Measurements from ENCODE around the gene ALDOB. TPM values are rescaled to one million over a fixed set of nuclear protein-coding genes. Genes with fewer than 3 reads are reported as not detected.

ALDOB gene
- total RNA-seq: not detected

- no peaks in the 10 kb centered on the region for H3K36me3 Mint-ChIP-seq
- ATAC-seq (no peak), DNase-seq (ENCODE audit: low spot score in 2 of 2) (no peak)
- no peak within 1 kb of the TSS for H3K27ac Mint-ChIP-seq
- H3K9me3 Mint-ChIP-seq: no peaks in the 10 kb centered on the region
Measured at GRCh38 chr9:101435601-101436079, at the start of gene ALDOB. ALDOB (minus strand) TSS chr9:101435774; CDS start chr9:101430887, 4,887 bp downstream.

- ATAC-seq: no peak
- Mint-ChIP-seq H3K9me3 (no peaks in the 10 kb centered on the region), H3K36me3 (no peaks in the 10 kb centered on the region), H3K27ac (no peak overlapping the region)
- DNase-seq (ENCODE audit: low spot score in 2 of 2): no peak
Measured at GRCh38 chr9:101484046-101484445, 48.5 kb upstream of the ALDOB start.

- no peak overlapping the region for H3K27ac Mint-ChIP-seq
- ATAC-seq (no peak), DNase-seq (ENCODE audit: low spot score in 2 of 2) (no peak)
- no peaks in the 10 kb centered on the region for H3K9me3 Mint-ChIP-seq
- H3K36me3 Mint-ChIP-seq: no peaks in the 10 kb centered on the region
Measured at GRCh38 chr9:101481261-101481660, 45.7 kb upstream of the ALDOB start.

GRCh38 chr9:101480386-101480785, 44.8 kb upstream of the ALDOB start:
- Mint-ChIP-seq H3K9me3 (no peaks in the 10 kb centered on the region), H3K36me3 (no peaks in the 10 kb centered on the region), H3K27ac (no peak overlapping the region)
- DNase-seq (ENCODE audit: low spot score in 2 of 2): no peak
- no peak for ATAC-seq

- Mint-ChIP-seq H3K9me3 (no peaks in the 10 kb centered on the region), H3K36me3 (no peaks in the 10 kb centered on the region), H3K27ac (no peak overlapping the region)
- no peak for ATAC-seq
- DNase-seq (ENCODE audit: low spot score in 2 of 2): no peak
Measured at GRCh38 chr9:101479338-101480030, 43.9 kb upstream of the ALDOB start.

- no peak for DNase-seq (ENCODE audit: low spot score in 2 of 2)
- Mint-ChIP-seq H3K27ac (no peak overlapping the region), H3K9me3 (no peaks in the 10 kb centered on the region), H3K36me3 (no peaks in the 10 kb centered on the region)
- ATAC-seq: no peak
Measured at GRCh38 chr9:101478906-101479305, 43.3 kb upstream of the ALDOB start.

- no peaks in the 10 kb centered on the region for H3K36me3 Mint-ChIP-seq
- DNase-seq (ENCODE audit: low spot score in 2 of 2): no peak
- no peaks in the 10 kb centered on the region for H3K9me3 Mint-ChIP-seq
- no peak for ATAC-seq
- H3K27ac Mint-ChIP-seq: no peak overlapping the region
Measured at GRCh38 chr9:101478444-101478843, 42.9 kb upstream of the ALDOB start.

- Mint-ChIP-seq H3K27ac (no peak overlapping the region), H3K9me3 (no peaks in the 10 kb centered on the region), H3K36me3 (no peaks in the 10 kb centered on the region)
- no peak for DNase-seq (ENCODE audit: low spot score in 2 of 2)
- ATAC-seq: no peak
Measured at GRCh38 chr9:101477736-101478135, 42.2 kb upstream of the ALDOB start.

- Mint-ChIP-seq H3K9me3 (no peaks in the 10 kb centered on the region), H3K36me3 (no peaks in the 10 kb centered on the region), H3K27ac (no peak overlapping the region)
- ATAC-seq: no peak
- DNase-seq (ENCODE audit: low spot score in 2 of 2): no peak
Measured at GRCh38 chr9:101477214-101477613, 41.6 kb upstream of the ALDOB start.

- H3K36me3 Mint-ChIP-seq: no peaks in the 10 kb centered on the region
- DNase-seq (ENCODE audit: low spot score in 2 of 2): no peak
- H3K27ac Mint-ChIP-seq: no peak overlapping the region
Measured at GRCh38 chr9:101476576-101477208, 41.1 kb upstream of the ALDOB start.

GRCh38 chr9:101472891-101473290, 37.3 kb upstream of the ALDOB start:
- H3K36me3 Mint-ChIP-seq: no peaks in the 10 kb centered on the region
- no peak overlapping the region for H3K27ac Mint-ChIP-seq
- ATAC-seq: no peak
- H3K9me3 Mint-ChIP-seq: no peaks in the 10 kb centered on the region
- DNase-seq (ENCODE audit: low spot score in 2 of 2): no peak

More at GRCh38 chr9:101476576-101477208, 41.1 kb upstream of the ALDOB start:
- no peak for ATAC-seq
- no peaks in the 10 kb centered on the region for H3K9me3 Mint-ChIP-seq

GRCh38 chr9:101470929-101471328, 35.4 kb upstream of the ALDOB start:
- Mint-ChIP-seq H3K36me3 (no peaks in the 10 kb centered on the region), H3K27ac (no peak overlapping the region), H3K9me3 (no peaks in the 10 kb centered on the region)
- ATAC-seq: no peak
- no peak for DNase-seq (ENCODE audit: low spot score in 2 of 2)

- ATAC-seq: no peak
- no peak for DNase-seq (ENCODE audit: low spot score in 2 of 2)
- H3K9me3 Mint-ChIP-seq: no peaks in the 10 kb centered on the region
- H3K36me3 Mint-ChIP-seq: no peaks in the 10 kb centered on the region
- H3K27ac Mint-ChIP-seq: no peak overlapping the region
Measured at GRCh38 chr9:101470021-101470420, 34.4 kb upstream of the ALDOB start.

- Mint-ChIP-seq H3K27ac (no peak overlapping the region), H3K36me3 (no peaks in the 10 kb centered on the region), H3K9me3 (no peaks in the 10 kb centered on the region)
- no peak for ATAC-seq
- no peak for DNase-seq (ENCODE audit: low spot score in 2 of 2)
Measured at GRCh38 chr9:101469026-101469425, 33.5 kb upstream of the ALDOB start.

- no peak for DNase-seq (ENCODE audit: low spot score in 2 of 2)
- Mint-ChIP-seq H3K27ac (no peak overlapping the region), H3K9me3 (no peaks in the 10 kb centered on the region), H3K36me3 (no peaks in the 10 kb centered on the region)
- no peak for ATAC-seq
Measured at GRCh38 chr9:101468116-101468515, 32.5 kb upstream of the ALDOB start.

- ATAC-seq (no peak), DNase-seq (ENCODE audit: low spot score in 2 of 2) (no peak)
- no peaks in the 10 kb centered on the region for H3K9me3 Mint-ChIP-seq
- no peak overlapping the region for H3K27ac Mint-ChIP-seq
- no peaks in the 10 kb centered on the region for H3K36me3 Mint-ChIP-seq
Measured at GRCh38 chr9:101467690-101468089, 32.1 kb upstream of the ALDOB start.

GRCh38 chr9:101466863-101467262, 31.3 kb upstream of the ALDOB start:
- Mint-ChIP-seq H3K36me3 (no peaks in the 10 kb centered on the region), H3K27ac (no peak overlapping the region), H3K9me3 (no peaks in the 10 kb centered on the region)
- DNase-seq (ENCODE audit: low spot score in 2 of 2) (no peak), ATAC-seq (no peak)

- DNase-seq (ENCODE audit: low spot score in 2 of 2): no peak
- H3K27ac Mint-ChIP-seq: no peak overlapping the region
- ATAC-seq: peak in 1 of 2 donors; percentile 47
- no peaks in the 10 kb centered on the region for H3K36me3 Mint-ChIP-seq
- no peaks in the 10 kb centered on the region for H3K9me3 Mint-ChIP-seq
Measured at GRCh38 chr9:101465326-101465915, 29.8 kb upstream of the ALDOB start.
